Measurements from ENCODE around the gene SLIT3. TPM values are rescaled to one million over a fixed set of nuclear protein-coding genes. Genes with fewer than 3 reads are reported as not detected.

The SLIT3 gene
- total RNA-seq, 2 donors from 2014 or later = 6.6 to 6.7 TPM

DNA sequence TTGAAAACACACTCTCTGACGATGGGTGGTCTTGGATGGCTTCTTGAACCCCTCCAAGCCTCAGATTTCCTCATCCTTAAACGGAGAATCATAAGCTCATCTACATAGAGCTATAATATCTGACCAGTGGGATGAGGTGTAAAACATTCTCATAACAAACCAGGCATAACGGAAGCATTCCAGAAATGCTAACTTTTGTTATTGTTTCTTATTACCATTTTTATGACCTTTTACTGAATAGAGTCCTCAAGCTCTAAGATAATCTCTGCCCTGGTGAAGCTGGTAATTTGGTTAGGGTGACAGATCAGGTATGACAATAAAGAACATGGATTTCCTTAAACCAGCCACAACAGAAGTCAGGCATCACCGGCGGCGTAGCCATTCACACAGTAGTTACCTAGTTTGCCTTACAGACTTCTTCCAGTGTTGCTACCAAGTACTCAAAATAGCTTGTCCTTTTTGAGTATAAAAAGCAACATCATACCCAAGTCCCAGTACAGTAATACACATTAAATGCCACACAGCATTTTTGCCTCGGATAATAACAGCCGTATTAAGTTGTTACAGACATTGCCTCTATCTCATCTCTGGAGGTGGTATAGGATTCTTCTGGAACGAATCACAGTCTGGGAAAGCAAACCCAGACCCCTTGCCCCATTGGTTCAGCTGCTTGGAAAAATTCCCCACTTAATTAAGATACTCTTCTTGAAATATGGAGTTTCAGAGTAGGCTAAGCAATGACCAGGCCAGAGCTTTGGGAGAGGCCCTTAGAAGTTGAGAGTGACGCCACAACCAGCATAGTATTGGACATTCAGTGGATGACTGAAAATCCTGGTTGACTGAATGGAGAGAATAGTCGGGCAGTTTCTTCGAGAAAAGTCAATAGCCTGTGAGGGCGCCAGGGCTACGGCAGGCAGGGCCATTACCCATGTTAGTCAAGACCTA lies 252.5 kb downstream of the SLIT3 start:
- DNase-seq = no peak
- Histone ChIP-seq H3K27me3 (no peaks in the 10 kb centered on the region), H3K4me3 (no peak overlapping the region), H3K4me1 (no peaks in the 10 kb centered on the region), H3K27ac (no peak overlapping the region), H3K9me3 (no peaks in the 10 kb centered on the region), H3K36me3 (replicated peaks in 1 of 2; ENCODE audit: insufficient read depth in 1 of 2, low read depth in 2 of 2) (no peaks in the 10 kb centered on the region)
- TF ChIP-seq POLR2A (IDR thresholded peaks at IDR 0.05) = no peak
- TF ChIP-seq, protein P1, sequence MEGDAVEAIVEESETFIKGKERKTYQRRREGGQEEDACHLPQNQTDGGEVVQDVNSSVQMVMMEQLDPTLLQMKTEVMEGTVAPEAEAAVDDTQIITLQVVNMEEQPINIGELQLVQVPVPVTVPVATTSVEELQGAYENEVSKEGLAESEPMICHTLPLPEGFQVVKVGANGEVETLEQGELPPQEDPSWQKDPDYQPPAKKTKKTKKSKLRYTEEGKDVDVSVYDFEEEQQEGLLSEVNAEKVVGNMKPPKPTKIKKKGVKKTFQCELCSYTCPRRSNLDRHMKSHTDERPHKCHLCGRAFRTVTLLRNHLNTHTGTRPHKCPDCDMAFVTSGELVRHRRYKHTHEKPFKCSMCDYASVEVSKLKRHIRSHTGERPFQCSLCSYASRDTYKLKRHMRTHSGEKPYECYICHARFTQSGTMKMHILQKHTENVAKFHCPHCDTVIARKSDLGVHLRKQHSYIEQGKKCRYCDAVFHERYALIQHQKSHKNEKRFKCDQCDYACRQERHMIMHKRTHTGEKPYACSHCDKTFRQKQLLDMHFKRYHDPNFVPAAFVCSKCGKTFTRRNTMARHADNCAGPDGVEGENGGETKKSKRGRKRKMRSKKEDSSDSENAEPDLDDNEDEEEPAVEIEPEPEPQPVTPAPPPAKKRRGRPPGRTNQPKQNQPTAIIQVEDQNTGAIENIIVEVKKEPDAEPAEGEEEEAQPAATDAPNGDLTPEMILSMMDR (IDR thresholded peaks at IDR 0.05) = no peak
- ATAC-seq = no peak
- whole genome bisulfite sequencing, 2 donors = 73 to 82% methylated on average over 14 of the region's 14 CpGs
- intact Hi-C loops (cut with DNase I) = no loop called here

DNA sequence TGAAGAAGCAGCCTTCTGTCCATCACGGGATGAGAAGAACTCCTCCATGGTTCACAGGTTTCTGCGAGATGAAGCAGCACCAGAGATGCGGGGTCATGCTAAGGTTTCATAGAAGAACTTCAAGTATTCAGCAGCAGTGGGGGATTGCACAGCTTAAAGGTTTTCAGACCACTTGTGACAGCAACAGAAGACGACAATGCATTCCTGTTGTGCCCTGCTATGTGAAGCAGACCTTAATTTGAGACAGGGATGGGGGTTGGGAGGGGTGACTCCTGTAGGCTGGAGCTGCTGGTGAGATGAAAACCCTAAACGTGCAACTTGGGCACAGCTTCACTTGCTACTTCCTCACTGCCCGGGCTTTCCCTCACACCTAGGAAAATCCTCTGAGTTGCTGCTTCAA lies 256.0 kb downstream of the SLIT3 start:
- Histone ChIP-seq H3K36me3 (replicated peaks in 1 of 2; ENCODE audit: insufficient read depth in 1 of 2, low read depth in 2 of 2) (no peaks in the 10 kb centered on the region), H3K27me3 (no peaks in the 10 kb centered on the region), H3K27ac (no peak overlapping the region), H3K9me3 (no peaks in the 10 kb centered on the region), H3K4me1 (no peaks in the 10 kb centered on the region), H3K4me3 (no peak overlapping the region)
- no peak for TF ChIP-seq POLR2A (IDR thresholded peaks at IDR 0.05)
- TF ChIP-seq, protein P1 (IDR thresholded peaks at IDR 0.05) = no peak
- no peak for ATAC-seq
- 57 to 67% methylated on average over 6 of the region's 6 CpGs for WGBS, 2 donors
- intact Hi-C loops (cut with DNase I) = no loop called here
- DNase-seq = no peak

DNA sequence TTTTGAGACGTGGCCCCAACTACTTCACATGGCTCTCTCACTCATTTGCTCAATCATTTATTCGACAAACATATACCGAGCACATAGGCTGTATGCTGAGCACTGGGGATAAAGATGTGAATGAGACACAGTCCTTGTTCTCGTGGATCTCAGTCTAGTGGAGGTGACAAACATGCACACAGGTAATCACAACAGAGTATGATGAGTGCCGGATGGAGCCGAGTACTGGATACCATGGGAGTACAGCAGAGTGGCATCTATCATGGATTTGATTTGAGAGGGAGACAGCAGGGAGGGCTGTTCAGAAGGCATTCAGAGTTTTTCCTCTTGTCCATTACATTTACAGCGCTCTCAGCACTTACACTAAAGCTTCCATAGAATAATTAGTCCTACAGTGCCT lies 259.8 kb downstream of the SLIT3 start:
- TF ChIP-seq POLR2A (IDR thresholded peaks at IDR 0.05) = no peak
- TF ChIP-seq, protein P1 (IDR thresholded peaks at IDR 0.05) = no peak
- Histone ChIP-seq H3K27me3 (no peaks in the 10 kb centered on the region), H3K36me3 (replicated peaks in 1 of 2; ENCODE audit: insufficient read depth in 1 of 2, low read depth in 2 of 2) (no peaks in the 10 kb centered on the region), H3K4me1 (no peaks in the 10 kb centered on the region), H3K27ac (no peak overlapping the region), H3K9me3 (no peaks in the 10 kb centered on the region), H3K4me3 (no peak overlapping the region)
- DNase-seq (no peak), ATAC-seq (no peak)
- intact Hi-C loops (cut with DNase I) = no loop called here
- WGBS, 2 donors = 76 to 85% methylated on average over 7 of the region's 7 CpGs

DNA sequence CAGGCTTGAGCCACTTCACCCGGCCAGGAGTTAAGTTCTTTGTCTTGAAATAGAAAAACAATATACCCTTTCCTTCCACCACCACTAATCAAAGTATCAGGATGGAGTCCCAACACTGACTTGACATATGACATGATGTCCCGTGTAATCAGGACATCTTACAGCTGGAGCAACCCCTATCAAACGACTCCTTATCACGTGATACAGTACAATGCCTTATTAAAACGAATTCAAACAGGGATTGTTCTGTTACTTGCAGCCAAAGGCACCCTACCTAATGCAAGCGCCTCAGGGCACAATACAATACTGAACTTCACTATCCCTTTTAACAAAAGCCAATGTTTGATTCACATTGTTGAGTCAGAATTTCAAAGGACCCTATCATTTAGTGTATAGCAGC lies 261.3 kb downstream of the SLIT3 start:
- Histone ChIP-seq H3K27me3 (no peaks in the 10 kb centered on the region), H3K36me3 (replicated peaks in 1 of 2; ENCODE audit: insufficient read depth in 1 of 2, low read depth in 2 of 2) (no peaks in the 10 kb centered on the region), H3K9me3 (no peaks in the 10 kb centered on the region), H3K27ac (no peak overlapping the region), H3K4me1 (no peaks in the 10 kb centered on the region), H3K4me3 (no peak overlapping the region)
- DNase-seq (no peak), ATAC-seq (no peak)
- 47 to 71% methylated on average over 6 of the region's 6 CpGs for WGBS, 2 donors
- intact Hi-C loops (cut with DNase I) = no loop called here
- no peak for TF ChIP-seq POLR2A (IDR thresholded peaks at IDR 0.05)
- TF ChIP-seq, protein P1 (IDR thresholded peaks at IDR 0.05) = no peak

DNA sequence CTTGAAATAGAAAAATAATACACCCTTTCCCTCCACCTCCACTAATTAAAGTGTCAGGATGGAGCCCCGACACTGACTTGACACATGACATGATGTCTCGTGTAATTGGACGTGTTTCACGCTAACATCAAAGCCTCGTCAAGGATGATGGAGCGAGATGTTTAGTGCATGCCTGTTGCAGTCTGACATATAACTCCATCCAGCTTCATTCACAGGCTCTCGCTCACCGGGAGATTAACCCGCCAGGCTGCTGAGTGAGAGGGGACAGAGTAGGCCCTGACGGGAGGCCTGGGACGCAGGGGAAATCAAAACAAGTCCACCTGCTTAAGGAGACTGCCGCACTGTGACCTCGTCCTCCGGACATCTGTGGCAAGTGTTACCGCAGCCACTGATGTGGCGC lies 263.5 kb downstream of the SLIT3 start:
- H3K9me3 ChIP-seq = no peaks in the 10 kb centered on the region
- TF ChIP-seq, protein P1 (IDR thresholded peaks at IDR 0.05) = no peak
- TF ChIP-seq POLR2A (IDR thresholded peaks at IDR 0.05) = no peak
- H3K27ac ChIP-seq = no peak overlapping the region
- 62 to 79% methylated on average over 14 to 16 of the region's 16 CpGs for WGBS, 2 donors
- DNase-seq (no peak), ATAC-seq (no peak)
- H3K4me1 ChIP-seq = no peaks in the 10 kb centered on the region
- H3K4me3 ChIP-seq = no peak overlapping the region
- H3K27me3 ChIP-seq = no peaks in the 10 kb centered on the region
- H3K36me3 ChIP-seq (replicated peaks in 1 of 2; ENCODE audit: insufficient read depth in 1 of 2, low read depth in 2 of 2) = no peaks in the 10 kb centered on the region
- intact Hi-C loops (cut with DNase I) = no loop called here
